ENCODE results near the gene SLAMF6.
"Not testable (repeated sequence)": the region's sequence is repeated elsewhere in the genome, so short reads cannot be mapped to it uniquely, and the experiment has no call there.

Gene SLAMF6

DNA sequence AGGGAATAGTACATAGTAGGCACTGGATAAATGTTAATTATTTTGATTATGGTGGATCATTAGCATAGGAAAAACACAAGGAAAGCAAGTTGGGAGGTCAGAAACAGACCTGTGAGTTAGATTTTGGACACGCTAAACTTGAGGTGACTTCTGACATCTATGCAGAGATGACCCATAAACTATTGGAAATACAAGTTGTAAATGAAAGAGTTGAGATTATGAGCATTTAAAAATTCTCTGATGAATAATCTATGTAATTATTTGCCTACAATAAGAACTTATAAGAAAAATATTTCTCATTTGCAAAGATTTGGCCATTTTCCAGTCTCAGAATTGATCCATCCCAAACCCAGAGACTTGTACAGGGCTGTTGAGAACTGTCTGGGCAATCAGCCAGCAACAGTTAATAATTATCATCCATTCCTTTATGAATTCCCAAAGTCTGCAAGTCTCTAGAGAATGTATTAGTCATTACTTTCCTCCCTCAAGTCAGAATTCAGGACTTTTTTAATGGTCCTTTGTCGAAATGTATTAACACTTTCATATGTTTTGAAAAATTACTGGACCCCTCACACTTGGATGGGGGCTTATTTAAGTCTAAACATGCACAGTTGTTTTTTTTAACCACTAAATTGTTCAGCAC lies 19.4 kb upstream of the SLAMF6 start:
- no peak for DNase-seq (ENCODE audit: low read depth in 2 of 2)

DNA sequence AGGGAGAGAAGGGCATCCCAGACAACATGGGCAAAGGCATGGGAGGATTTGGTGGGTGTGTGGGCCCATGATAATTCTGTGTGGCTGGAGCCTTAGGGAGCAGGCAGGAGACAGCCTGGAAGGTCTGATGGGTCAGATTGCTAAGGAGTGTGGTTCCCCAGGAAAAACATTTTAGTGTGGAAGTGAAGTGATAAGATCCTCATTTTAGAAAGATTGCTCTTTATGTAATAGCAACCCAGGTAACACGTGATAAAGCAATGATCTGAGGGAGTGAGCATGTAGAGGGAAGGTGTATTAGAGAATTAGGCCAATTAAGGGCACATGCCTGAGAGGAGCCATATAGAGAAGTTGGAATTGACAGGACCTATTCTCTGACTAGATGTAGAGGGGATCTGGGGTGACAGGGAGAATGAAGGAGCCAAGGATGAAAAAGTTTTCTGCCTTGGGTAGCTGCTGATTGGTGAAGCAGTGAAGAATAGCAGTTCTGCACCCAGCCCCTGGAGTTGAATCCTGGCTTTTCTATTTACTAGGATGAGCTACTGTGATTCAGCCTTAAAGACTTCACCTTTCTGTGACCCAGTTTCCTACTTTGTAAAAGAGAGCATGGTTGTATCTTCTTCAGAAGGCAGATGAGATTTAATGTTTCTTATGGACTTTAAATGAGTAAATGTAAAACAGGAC lies 18.7 kb upstream of the SLAMF6 start:
- DNase-seq (ENCODE audit: low read depth in 2 of 2): no peak

GRCh38 chr1:160540859-160541233 lies 17.8 kb upstream of the SLAMF6 start:
- DNase-seq (ENCODE audit: low read depth in 2 of 2): no peak

DNA sequence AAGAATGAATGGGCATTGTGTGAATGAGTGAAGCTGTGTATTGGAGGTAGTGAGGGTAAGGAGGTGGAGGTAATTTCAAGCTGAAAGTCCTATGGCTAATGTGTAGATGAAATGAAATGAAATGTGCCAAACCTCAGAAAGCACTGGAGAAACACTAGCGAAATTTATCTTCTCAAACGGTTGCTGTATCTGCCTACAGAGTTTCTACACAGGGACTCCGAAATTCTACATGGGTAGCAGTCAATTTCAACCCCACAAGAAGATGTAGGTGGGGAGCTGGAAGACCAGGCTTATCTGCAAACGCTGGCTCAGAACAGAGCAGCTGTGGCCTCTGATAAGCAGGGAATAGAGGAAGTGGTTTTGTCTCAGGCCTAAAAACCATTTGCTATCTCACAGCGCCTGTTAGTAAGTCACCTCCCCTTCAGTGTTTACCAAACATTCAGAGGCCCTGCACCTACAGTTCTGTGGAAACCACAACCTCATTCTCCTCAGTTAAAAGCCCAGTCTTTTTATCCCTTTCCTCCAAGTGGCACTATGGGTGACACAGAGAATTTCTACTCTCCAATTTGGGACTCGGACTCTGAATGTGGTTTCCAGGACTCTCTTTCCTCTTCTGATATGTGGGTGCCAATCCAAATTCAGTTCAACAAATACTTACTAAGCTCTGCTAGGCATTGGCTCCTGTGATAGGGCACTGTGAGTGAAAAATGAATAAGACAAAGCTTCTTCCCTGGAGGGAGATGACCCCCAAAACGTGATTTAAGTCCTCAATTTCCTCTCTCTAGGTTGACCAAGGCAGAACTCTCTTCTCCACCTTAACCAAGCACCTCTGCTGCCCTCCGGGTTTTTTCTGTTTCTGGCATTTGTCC lies 17.2 kb upstream of the SLAMF6 start:
- peak; percentile 23 to 32 for DNase-seq (ENCODE audit: low read depth in 2 of 2)

DNA sequence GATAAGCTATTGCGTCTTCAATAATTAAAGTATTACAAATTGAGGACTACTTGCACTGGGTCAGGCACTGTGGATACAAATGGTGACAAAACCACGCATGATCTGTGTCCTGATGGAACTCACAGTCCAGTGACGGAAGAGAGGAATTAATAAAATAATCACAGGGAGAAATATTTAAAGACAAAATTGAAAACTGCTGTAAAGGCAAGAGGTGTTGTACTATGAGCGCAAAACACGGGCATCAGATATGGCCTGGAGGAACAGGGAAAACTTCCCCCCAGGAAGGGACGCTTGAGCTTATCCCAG lies 16.6 kb upstream of the SLAMF6 start:
- no peak for DNase-seq (ENCODE audit: low read depth in 2 of 2)

GRCh38 chr1:160538985-160539651 lies 16.1 kb upstream of the SLAMF6 start:
- DNase-seq (ENCODE audit: low read depth in 2 of 2): no peak

GRCh38 chr1:160537714-160538665 lies 14.9 kb upstream of the SLAMF6 start:
- DNase-seq (ENCODE audit: low read depth in 2 of 2): no peak

DNA sequence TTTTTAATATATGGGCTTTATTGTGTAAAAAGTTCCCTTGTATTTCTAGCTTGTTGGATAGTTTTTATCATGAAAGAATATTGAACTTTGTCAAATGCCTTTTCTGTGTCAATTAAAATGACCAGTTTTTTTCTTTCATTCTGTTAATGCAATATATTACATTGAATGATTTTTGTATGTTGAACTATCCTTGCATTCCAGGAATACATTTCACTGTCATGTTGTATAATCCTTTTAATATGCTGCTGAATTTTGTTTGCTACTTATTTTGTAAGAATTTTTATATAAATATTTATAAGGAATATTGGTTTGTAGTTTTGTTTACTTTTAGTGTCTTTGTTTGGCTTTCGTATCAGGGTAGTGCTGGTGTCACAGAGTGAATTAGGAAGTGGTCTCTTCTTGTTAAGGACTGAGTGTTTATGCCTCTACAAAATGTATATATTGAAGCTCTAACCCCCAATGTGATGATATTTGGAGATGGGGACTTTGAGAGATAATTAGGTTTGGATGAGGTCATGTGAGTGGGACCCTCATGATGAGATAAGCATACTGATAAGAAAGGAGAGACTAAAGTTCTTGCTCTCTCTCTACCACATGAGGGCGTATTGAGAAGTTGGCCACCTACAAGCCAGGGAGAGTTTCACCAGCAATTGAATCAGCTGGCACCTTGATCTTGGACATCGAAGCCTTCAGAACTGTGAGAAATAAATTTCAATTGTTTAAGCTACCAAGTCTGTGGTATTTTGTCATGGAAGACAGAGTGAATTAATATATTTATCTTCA lies 12.0 kb upstream of the SLAMF6 start:
- no peak for DNase-seq (ENCODE audit: low read depth in 2 of 2)

- not testable (repeated sequence) for DNase-seq (ENCODE audit: low read depth in 2 of 2)
Observed at GRCh38 chr1:160532557-160532813, 9.4 kb upstream of the SLAMF6 start.

DNA sequence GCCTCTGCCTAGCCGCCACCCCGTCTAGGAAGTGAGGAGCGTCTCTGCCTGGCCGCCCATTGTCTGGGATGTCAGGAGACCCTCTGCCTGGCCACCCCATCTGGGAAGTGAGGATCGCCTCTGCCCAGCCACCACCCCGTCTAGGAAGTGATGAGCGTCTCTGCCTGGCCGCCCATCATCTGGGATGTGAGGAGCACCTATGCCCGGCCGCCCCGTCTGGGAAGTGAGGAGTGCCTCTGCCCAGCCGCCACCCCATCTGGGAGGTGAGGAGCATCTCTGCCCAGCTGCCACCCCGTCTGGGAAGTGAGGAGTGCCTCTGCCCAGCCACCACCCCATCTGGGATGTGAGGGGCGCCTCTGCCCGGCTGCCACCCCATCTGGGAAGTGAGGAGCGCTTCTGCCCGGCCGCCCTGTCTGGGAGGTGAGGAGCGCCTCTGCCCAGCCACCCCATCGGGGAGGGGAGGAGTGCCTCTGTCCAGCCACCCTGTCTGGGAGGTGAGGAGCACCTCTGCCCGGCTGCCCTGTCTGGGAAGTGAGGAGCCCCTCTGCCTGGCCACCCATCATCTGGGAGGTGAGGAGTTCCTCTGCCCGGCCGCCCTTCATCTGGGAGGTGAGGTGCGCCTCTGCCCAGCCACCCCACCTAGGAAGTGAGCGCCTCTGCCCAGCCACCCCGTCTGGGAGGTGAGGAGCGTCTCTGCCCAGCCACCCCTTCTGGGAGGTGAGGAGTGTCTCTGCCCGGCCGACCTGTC lies 8.9 kb upstream of the SLAMF6 start:
- DNase-seq (ENCODE audit: low read depth in 2 of 2): not testable (repeated sequence)

DNA sequence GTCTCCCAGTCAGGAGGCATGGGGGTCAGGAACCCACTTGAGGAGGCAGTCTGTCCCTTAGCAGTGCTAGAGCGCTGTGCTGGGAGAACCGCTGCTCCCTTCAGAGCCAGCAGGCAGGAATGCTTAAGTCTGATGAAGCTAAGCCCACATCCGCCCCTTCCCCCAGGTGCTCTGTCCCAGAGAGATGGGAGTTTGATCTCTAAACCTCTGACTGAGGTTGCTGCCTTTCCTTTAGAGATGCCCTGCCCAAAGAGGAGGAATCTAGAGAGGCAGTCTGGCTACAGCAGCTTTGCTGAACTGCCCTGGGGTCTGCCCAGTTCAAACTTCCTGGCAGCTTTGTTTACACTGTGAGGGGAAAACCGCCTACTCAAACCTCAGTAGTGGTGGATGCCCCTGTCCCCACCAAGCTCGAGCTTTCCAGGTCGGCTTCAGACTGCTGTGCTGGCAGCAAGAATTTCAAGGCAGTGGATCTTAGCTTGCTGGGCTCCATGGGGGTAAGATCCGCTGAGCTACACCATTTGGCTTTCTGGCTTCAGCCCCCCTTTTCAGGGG lies 6.4 kb upstream of the SLAMF6 start:
- not testable (repeated sequence) for DNase-seq (ENCODE audit: low read depth in 2 of 2)

- not testable (repeated sequence) for DNase-seq (ENCODE audit: low read depth in 2 of 2)
Observed at GRCh38 chr1:160523789-160524188, 734 bp upstream of the SLAMF6 start.

GRCh38 chr1:160522136-160522535 lies 919 bp downstream of the SLAMF6 start:
- no peak for DNase-seq (ENCODE audit: low read depth in 2 of 2)

GRCh38 chr1:160521554-160521953 lies 1.5 kb downstream of the SLAMF6 start:
- DNase-seq (ENCODE audit: low read depth in 2 of 2): no peak

GRCh38 chr1:160520999-160521398 lies 2.1 kb downstream of the SLAMF6 start:
- no peak for DNase-seq (ENCODE audit: low read depth in 2 of 2)

- DNase-seq (ENCODE audit: low read depth in 2 of 2): no peak
Observed at GRCh38 chr1:160520582-160520981, 2.5 kb downstream of the SLAMF6 start.

GRCh38 chr1:160519642-160520435 lies 3.2 kb downstream of the SLAMF6 start:
- no peak for DNase-seq (ENCODE audit: low read depth in 2 of 2)

GRCh38 chr1:160517519-160517918 lies 5.5 kb downstream of the SLAMF6 start:
- DNase-seq (ENCODE audit: low read depth in 2 of 2): not testable (repeated sequence)

- not testable (repeated sequence) for DNase-seq (ENCODE audit: low read depth in 2 of 2)
Observed at GRCh38 chr1:160515908-160516307, 7.1 kb downstream of the SLAMF6 start.

All from stimulated activated CD8-positive, alpha-beta memory T cell treated with anti-CD3 and anti-CD28 coated beads, Interleukin-15, amount 100 ng/mL, for 4 hours (primary cell).